ENCODE measurements around the gene PARVG.

GRCh38 chr22:44197271-44197670, 16.5 kb downstream of the PARVG start:
- TF ChIP-seq SIN3A (IDR thresholded peaks at IDR 0.05; ENCODE audit: borderline replicate concordance, insufficient read depth, low read length) (no peak), TAF1 (IDR thresholded peaks at IDR 0.05; ENCODE audit: borderline replicate concordance, insufficient read depth, low read length) (no peak), REST (IDR thresholded peaks at IDR 0.05; ENCODE audit: insufficient read depth in 1 of 2, low read depth in 2 of 2, low read length in 2 of 2) (no peak), POLR2AphosphoS5 (IDR thresholded peaks at IDR 0.05; ENCODE audit: low read depth, low read length) (no peak)

All from PFSK-1 (cell line).